ENCODE data around the gene GALNT15. TPM values are rescaled to one million over a fixed set of nuclear protein-coding genes. Genes with fewer than 3 reads are reported as not detected.

Gene GALNT15
- total and polyA plus RNA-seq, 12 donors = 0.55 to 30.5 (median 4.3) TPM

DNA sequence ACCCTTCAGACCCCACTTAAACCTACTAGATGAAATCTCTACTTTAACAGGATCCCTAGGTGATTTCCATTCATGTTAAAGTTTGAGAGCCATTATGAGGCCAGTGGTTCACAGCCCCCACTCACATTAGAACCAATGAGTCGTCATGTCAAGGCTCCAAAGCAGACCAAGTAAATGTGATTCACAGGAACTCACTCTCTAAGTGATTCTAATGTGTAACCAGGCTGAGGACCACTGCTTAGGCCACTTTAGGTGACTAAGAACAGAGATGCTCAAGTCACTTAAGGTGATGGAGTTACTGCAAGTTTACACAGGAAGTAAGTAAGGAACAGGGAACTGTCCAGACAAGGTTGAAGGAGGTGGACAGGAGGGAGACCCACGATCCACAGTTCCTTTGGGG lies 7.7 kb downstream of the GALNT15 start:
- 82 to 88% methylated on average over 2 of the region's 2 CpGs for WGBS, 2 donors

GRCh38 chr3:16182612-16183011 lies 8.1 kb downstream of the GALNT15 start:
- H3K27me3 ChIP-seq = peaks cover 0 to 7% (median 0%) of the 10 kb centered on the region in 7 donors
- peaks cover 0 to 28% (median 11%) of the 10 kb centered on the region in 9 donors for H3K4me1 ChIP-seq
- no peak for DNase-seq
- no peaks in the 10 kb centered on the region for H3K9me3 ChIP-seq
- H3K4me3 ChIP-seq = no peak overlapping the region
- intact Hi-C loops (cut with DNase I) = loop anchor here in 2 of 10 donors (10.0 kb wide), 2 partner anchors 62 to 358 kb away; no protein-coding TSS in a partner anchor
- ATAC-seq = no peak
- 85 to 97% methylated on average over 5 of the region's 5 CpGs for WGBS, 2 donors
- no peak overlapping the region for H3K27ac ChIP-seq
- TF ChIP-seq, protein P1, sequence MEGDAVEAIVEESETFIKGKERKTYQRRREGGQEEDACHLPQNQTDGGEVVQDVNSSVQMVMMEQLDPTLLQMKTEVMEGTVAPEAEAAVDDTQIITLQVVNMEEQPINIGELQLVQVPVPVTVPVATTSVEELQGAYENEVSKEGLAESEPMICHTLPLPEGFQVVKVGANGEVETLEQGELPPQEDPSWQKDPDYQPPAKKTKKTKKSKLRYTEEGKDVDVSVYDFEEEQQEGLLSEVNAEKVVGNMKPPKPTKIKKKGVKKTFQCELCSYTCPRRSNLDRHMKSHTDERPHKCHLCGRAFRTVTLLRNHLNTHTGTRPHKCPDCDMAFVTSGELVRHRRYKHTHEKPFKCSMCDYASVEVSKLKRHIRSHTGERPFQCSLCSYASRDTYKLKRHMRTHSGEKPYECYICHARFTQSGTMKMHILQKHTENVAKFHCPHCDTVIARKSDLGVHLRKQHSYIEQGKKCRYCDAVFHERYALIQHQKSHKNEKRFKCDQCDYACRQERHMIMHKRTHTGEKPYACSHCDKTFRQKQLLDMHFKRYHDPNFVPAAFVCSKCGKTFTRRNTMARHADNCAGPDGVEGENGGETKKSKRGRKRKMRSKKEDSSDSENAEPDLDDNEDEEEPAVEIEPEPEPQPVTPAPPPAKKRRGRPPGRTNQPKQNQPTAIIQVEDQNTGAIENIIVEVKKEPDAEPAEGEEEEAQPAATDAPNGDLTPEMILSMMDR (IDR thresholded peaks at IDR 0.05) = no peak
- no peaks in the 10 kb centered on the region for H3K36me3 ChIP-seq

More for the DNA sequence above, 7.7 kb downstream of the GALNT15 start:
- DNase-seq (no peak), ATAC-seq (no peak)
- Histone ChIP-seq H3K27ac (no peak overlapping the region), H3K4me1 (peaks cover 0 to 32% (median 14%) of the 10 kb centered on the region in 9 donors), H3K4me3 (no peak overlapping the region), H3K36me3 (no peaks in the 10 kb centered on the region), H3K27me3 (peaks cover 0 to 7% (median 0%) of the 10 kb centered on the region in 7 donors), H3K9me3 (no peaks in the 10 kb centered on the region)
- intact Hi-C loops (cut with DNase I) = loop anchor here in 2 of 10 donors (10.0 kb wide), 2 partner anchors 63 to 357 kb away; no protein-coding TSS in a partner anchor
- TF ChIP-seq, protein P1 (IDR thresholded peaks at IDR 0.05) = no peak

GRCh38 chr3:16183082-16183481 lies 8.6 kb downstream of the GALNT15 start:
- H3K4me3 ChIP-seq = no peak overlapping the region
- 97 to 100% methylated on average over 1 of the region's 1 CpG for WGBS, 2 donors
- H3K27me3 ChIP-seq = peaks cover 0 to 2% (median 0%) of the 10 kb centered on the region in 7 donors
- H3K4me1 ChIP-seq = peaks cover 0 to 23% (median 8%) of the 10 kb centered on the region in 9 donors
- TF ChIP-seq, protein P1 (IDR thresholded peaks at IDR 0.05) = no peak
- no peak for DNase-seq
- no peaks in the 10 kb centered on the region for H3K36me3 ChIP-seq
- ATAC-seq = no peak
- no peaks in the 10 kb centered on the region for H3K9me3 ChIP-seq
- no peak overlapping the region for H3K27ac ChIP-seq
- intact Hi-C loops (cut with DNase I) = loop anchor here in 2 of 10 donors (10.0 kb wide), 2 partner anchors 62 to 358 kb away; no protein-coding TSS in a partner anchor

DNA sequence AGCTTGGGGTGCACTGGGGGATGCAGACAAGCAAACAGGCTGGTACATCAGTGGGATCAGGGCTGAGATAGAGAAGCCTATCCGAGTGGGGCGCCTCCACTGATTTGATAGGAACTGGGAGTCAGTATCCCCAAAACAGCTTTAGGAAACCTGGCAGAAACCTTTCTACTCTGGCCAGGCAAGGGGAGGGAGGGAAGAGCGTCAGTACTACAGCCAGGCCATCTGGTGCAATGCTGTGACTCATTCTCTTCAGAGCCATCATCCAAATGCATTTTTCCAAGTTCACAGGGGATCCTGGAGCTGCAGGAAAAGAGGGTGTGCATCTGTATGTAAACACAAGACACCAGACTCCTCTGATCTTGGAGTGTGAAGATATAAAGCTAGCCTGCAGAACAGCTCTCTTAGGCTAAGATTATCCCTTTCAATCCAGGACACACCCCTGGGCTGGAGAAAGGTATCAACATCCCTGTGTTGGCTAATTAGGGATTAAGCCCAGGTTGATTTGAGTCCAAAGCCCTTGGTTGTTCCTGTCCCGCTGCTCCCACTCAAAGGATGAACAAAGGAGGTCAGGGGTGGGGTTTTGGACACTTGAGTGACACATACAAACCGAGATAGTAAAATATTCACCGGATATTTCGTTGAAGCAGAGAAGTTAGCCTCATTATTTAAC lies 9.3 kb downstream of the GALNT15 start:
- TF ChIP-seq, protein P1 (IDR thresholded peaks at IDR 0.05) = no peak
- H3K27me3 ChIP-seq = no peaks in the 10 kb centered on the region
- peaks cover 0 to 17% (median 1%) of the 10 kb centered on the region in 9 donors for H3K4me1 ChIP-seq
- intact Hi-C loops (cut with DNase I) = loop anchor here in 2 of 10 donors (10.0 kb wide), 2 partner anchors 61 to 359 kb away; no protein-coding TSS in a partner anchor
- DNase-seq (no peak), ATAC-seq (peak in 7 of 8 donors; percentile 29 to 68 (median 60))
- H3K4me3 ChIP-seq = no peak overlapping the region
- H3K36me3 ChIP-seq = no peaks in the 10 kb centered on the region
- WGBS, 2 donors = 73 to 76% methylated on average over 7 of the region's 7 CpGs
- no peak overlapping the region for H3K27ac ChIP-seq
- no peaks in the 10 kb centered on the region for H3K9me3 ChIP-seq
